Endothelial cell of umbilical vein (primary cell): ENCODE data around the gene ZNF311. TPM values are rescaled to one million over a fixed set of nuclear protein-coding genes. Genes with fewer than 3 reads are reported as not detected.
A peak's percentile ranks its signal among the peaks of the same experiment; 100 is the strongest.

ENCODE experiments used
- BruUV-seq: library from RNA; stranded (reverse); fragments of 400-500 nt; replicated peaks from 2 replicates; lab custom pipeline; 2021; lab: Mats Ljungman, UMichigan
- CTCF ChIA-PET: fragments of 300-600, 350-600 bp; sonication (Branson Sonifier 250); formaldehyde crosslinking; loops from one replicate; lab custom pipeline; 2021; ENCODE audit warnings: antibody characterized with exemption, inconsistent platforms; lab: Charles Lee
- POLR2A ChIA-PET: fragments of 300-600, 350-600 bp; sonication (Branson Sonifier 250); formaldehyde crosslinking; loops from one replicate; lab custom pipeline; 2021; ENCODE audit warnings: antibody characterized with exemption, inconsistent platforms; lab: Charles Lee
- DNase-seq: peaks from one replicate; pipeline ENCODE4 v3.0.0-alpha.2; 2011; ENCODE audit warnings: low read depth, low spot score
- FAIRE-seq: peaks from 2 replicates; lab custom pipeline; 2011; peaks lifted over from hg19 to GRCh38; lab: Jason Lieb, UNC
- H2AFZ ChIP-seq: 2 replicates; pipeline ENCODE4 v1.6.0; 2012; ENCODE audit warnings: low read depth, low read length, control low read depth, inconsistent platforms
- H3K27ac ChIP-seq: 2 replicates; pipeline ENCODE4 v1.5.1; 2011; ENCODE audit warnings: low read depth, mild to moderate bottlenecking, control low read depth, low read length, moderate library complexity; ENCODE audit not compliant: insufficient read depth
- H3K27me3 ChIP-seq, 2 experiments: 2 replicates each; pipeline versions ENCODE4 v1.6.0 to v1.6.1; 2011; ENCODE audit warnings: low read length in 2 of 2, mixed read lengths in 1 of 2; ENCODE audit not compliant: control insufficient read depth in 2 of 2, insufficient read depth in 2 of 2
- H3K36me3 ChIP-seq, 2 experiments: 2 replicates in 1 of 2; 3 replicates in 1 of 2; pipeline ENCODE4 v1.5.1; 2011; ENCODE audit warnings: low read length in 2 of 2, mild to moderate bottlenecking in 1 of 2, moderate library complexity in 1 of 2; ENCODE audit not compliant: control insufficient read depth in 2 of 2, insufficient read depth in 2 of 2; ENCODE audit errors: extremely low read depth in 1 of 2
- H3K4me1 ChIP-seq: 3 replicates; pipeline ENCODE4 v1.5.1; 2011; ENCODE audit warnings: mild to moderate bottlenecking, low read length; ENCODE audit not compliant: control insufficient read depth, insufficient read depth; ENCODE audit errors: extremely low read depth
- H3K4me2 ChIP-seq: 2 replicates; pipeline ENCODE4 v1.6.1; 2011; ENCODE audit warnings: low read length, control low read depth, mixed read lengths; ENCODE audit not compliant: insufficient read depth
- H3K4me3 ChIP-seq, 3 experiments: fragments of 200-600 bp in 1 of 3; sonication (generic), shearing (Covaris generic) in 1 of 3; replicated peaks in 1 of 3; 2 replicates each; pipeline ENCODE4 v1.5.1; 2011 to 2016; ENCODE audit warnings: control low read depth in 3 of 3, low read length in 3 of 3, mild to moderate bottlenecking in 2 of 3, inconsistent platforms in 1 of 3, low read depth in 1 of 3, moderate library complexity in 1 of 3; ENCODE audit not compliant: insufficient read depth in 1 of 3
- H3K79me2 ChIP-seq: 2 replicates; pipeline ENCODE4 v1.6.0; 2012; ENCODE audit warnings: low read length, inconsistent platforms; ENCODE audit not compliant: control insufficient read depth, insufficient read depth
- H3K9ac ChIP-seq: replicated peaks from 2 replicates; pipeline ENCODE3; 2011; ENCODE audit warnings: low read length, control low read depth; ENCODE audit not compliant: insufficient read depth; ENCODE audit errors: extremely low read depth
- H3K9me1 ChIP-seq: replicated peaks from 3 replicates; pipeline ENCODE4 v1.6.0; 2011; ENCODE audit warnings: mild to moderate bottlenecking, low read length; ENCODE audit not compliant: control insufficient read depth, insufficient read depth; ENCODE audit errors: extremely low read depth
- H3K9me3 ChIP-seq: replicated peaks from 2 replicates; pipeline ENCODE4 v1.5.1; 2012; ENCODE audit warnings: low read length, inconsistent platforms; ENCODE audit not compliant: control insufficient read depth, insufficient read depth
- H4K20me1 ChIP-seq: replicated peaks from 2 replicates; pipeline ENCODE3; 2011; ENCODE audit warnings: mild to moderate bottlenecking, low read length; ENCODE audit not compliant: control insufficient read depth, insufficient read depth; ENCODE audit errors: extremely low read depth
- EZH2 ChIP-seq: IDR thresholded peaks from 2 replicates; pipeline ENCODE4 v1.6.1; 2012; ENCODE audit warnings: borderline replicate concordance, low read depth, mild to moderate bottlenecking, moderate library complexity, low read length, inconsistent platforms; ENCODE audit not compliant: severe bottlenecking
- FOS ChIP-seq: IDR thresholded peaks from 2 replicates; pipeline ENCODE4 v1.6.1; 2011; ENCODE audit warnings: mild to moderate bottlenecking, low read length, moderate library complexity, borderline replicate concordance; ENCODE audit not compliant: insufficient read depth
- GATA2 ChIP-seq: IDR thresholded peaks from 2 replicates; pipeline ENCODE4 v1.7.0; 2011; ENCODE audit warnings: low read depth, mild to moderate bottlenecking, moderate library complexity, mixed read lengths, low read length; ENCODE audit not compliant: insufficient read length, insufficient read depth
- JUN ChIP-seq: IDR thresholded peaks from 2 replicates; pipeline ENCODE4 v1.6.1; 2011; ENCODE audit warnings: borderline replicate concordance, low read depth; ENCODE audit not compliant: insufficient read length, insufficient read depth
- MAX ChIP-seq: IDR thresholded peaks from 2 replicates; pipeline ENCODE4 v1.6.1; 2011; ENCODE audit not compliant: insufficient read depth, insufficient read length
- POLR2AphosphoS5 ChIP-seq: IDR thresholded peaks from 2 replicates; pipeline ENCODE4 v1.6.1; 2012; ENCODE audit warnings: low read depth, mild to moderate bottlenecking, control low read depth, low read length, moderate library complexity; ENCODE audit not compliant: insufficient read depth
- dilution Hi-C: fragments of 300-500 bp; cut with MboI; formaldehyde crosslinking; loops from one replicate; pipeline ENCODE4 v1.15.0; 2019; ENCODE audit warnings: low sequenced_read_pairs; ENCODE audit not compliant: extremely low pct_ligation_motif_present
- intact Hi-C: fragments of 100-400 bp; cut with micrococcal nuclease; formaldehyde crosslinking; loops from one replicate; pipeline ENCODE4 v1.10.0; 2022
- polyA plus RNA-seq, 4 experiments: library from polyadenylated mRNA; depleted of rRNA in 3 of 4; stranded (reverse) in 3 of 4; unstranded in 1 of 4; fragments of >200 nt; gene quantifications; 2 replicates each; pipeline versions ENCODE4 v1.2.1 to v1.2.3, GENCODE V29; 2011 to 2012; ENCODE audit warnings: missing spikeins in 1 of 4
- total RNA-seq: library from RNA; stranded (reverse); gene quantifications from 2 replicates; pipeline ENCODE4 v1.2.3, GENCODE V29; 2021

ZNF311 gene
- total and polyA plus RNA-seq, 2 donors (not counting 3 experiments of a cell fraction or from before 2014, with no cell fraction given) = 0.26 to 0.35 TPM

GRCh38 chr6:29008089-29008488 is 3.0 kb upstream of the ZNF311 start:
- no peak for TF ChIP-seq MAX
- CTCF ChIA-PET = no interaction called here

GRCh38 chr6:28996844-28997510 is 8.1 kb downstream of the ZNF311 start:
- Histone ChIP-seq H3K27me3 (no peaks in the 10 kb centered on the region), H3K9ac (no peak overlapping the region), H3K9me3 (no peaks in the 10 kb centered on the region), H3K9me1 (no peaks in the 10 kb centered on the region), H3K4me2 (no peak overlapping the region), H3K79me2 (no peaks in the 10 kb centered on the region), H3K36me3 (no peaks in the 10 kb centered on the region), H3K4me1 (no peaks in the 10 kb centered on the region), H3K27ac (no peak overlapping the region), H4K20me1 (no peaks in the 10 kb centered on the region), H2AFZ (no peak overlapping the region), H3K4me3 (no peak overlapping the region)
- intact Hi-C loops (no loop called here), dilution Hi-C loops (no loop called here)
- CTCF ChIA-PET = interaction anchor here (1.2 kb wide), 1 partner anchor 16 kb away, joined by 3 read pairs; no protein-coding TSS in a partner anchor
- no TSS peak for BruUV-seq
- FAIRE-seq (no peak), DNase-seq (no peak)
- POLR2A ChIA-PET = no interaction called here
- TF ChIP-seq FOS (peak; percentile 38), EZH2 (no peak), JUN (no peak), GATA2 (no peak), POLR2AphosphoS5 (no peak)

More at GRCh38 chr6:29008089-29008488, 3.0 kb upstream of the ZNF311 start:
- dilution Hi-C loops (no loop called here), intact Hi-C loops (no loop called here)
- H2AFZ ChIP-seq = no peak overlapping the region
- H4K20me1 ChIP-seq = no peaks in the 10 kb centered on the region
- H3K27ac ChIP-seq = no peak overlapping the region
- no peaks in the 10 kb centered on the region for H3K9me1 ChIP-seq
- no peaks in the 10 kb centered on the region for H3K79me2 ChIP-seq
- peaks cover 8% of the 10 kb centered on the region for H3K4me1 ChIP-seq
- peaks cover 3 to 14% of the 10 kb centered on the region in 2 experiments for H3K27me3 ChIP-seq
- H3K9me3 ChIP-seq = no peaks in the 10 kb centered on the region
- BruUV-seq = no TSS peak
- no peak overlapping the region for H3K9ac ChIP-seq
- DNase-seq (no peak), FAIRE-seq (no peak)
- H3K4me3 ChIP-seq = no peak overlapping the region
- no peak overlapping the region for H3K4me2 ChIP-seq
- no peaks in the 10 kb centered on the region for H3K36me3 ChIP-seq
- POLR2A ChIA-PET = no interaction called here
